SU-DHL-6 (cell line): ENCODE measurements around the gene OR6B2.

ENCODE experiments used
- H2AFZ ChIP-seq: fragments of 200-600 bp; sonication (generic); 2 replicates; pipeline ENCODE4 v1.6.1; 2014; ENCODE audit warnings: low read depth, mild to moderate bottlenecking, moderate library complexity, mixed read lengths, antibody characterized with exemption, low read length; ENCODE audit not compliant: severe bottlenecking
- H3F3A ChIP-seq: fragments of 200-600 bp; shearing (Covaris generic); 2 replicates; pipeline ENCODE4 v1.6.0; 2016; ENCODE audit warnings: antibody characterized with exemption, mild to moderate bottlenecking; ENCODE audit not compliant: insufficient read depth
- H3K27ac ChIP-seq: fragments of 200-600 bp; sonication (generic); 2 replicates; pipeline ENCODE4 v1.5.1; 2016; ENCODE audit warnings: low read depth, mild to moderate bottlenecking, low read length, moderate library complexity, mixed read lengths
- H3K27me3 ChIP-seq: fragments of 200-600 bp; sonication (generic), shearing (Covaris generic); 2 replicates; pipeline ENCODE4 v1.6.0; 2014; ENCODE audit warnings: mild to moderate bottlenecking, low read length
- H3K36me3 ChIP-seq: fragments of 200-600 bp; sonication (generic); 2 replicates; pipeline ENCODE4 v1.6.1; 2014; ENCODE audit warnings: mild to moderate bottlenecking, low read length, mixed read lengths
- H3K4me2 ChIP-seq: fragments of 300-600, 200-600 bp; shearing (Covaris generic), sonication (generic); 2 replicates; pipeline ENCODE4 v1.6.0; 2014; ENCODE audit warnings: low read length, low read depth, mild to moderate bottlenecking; ENCODE audit not compliant: poor library complexity, severe bottlenecking
- H3K4me3 ChIP-seq: fragments of 200-600 bp; sonication (generic); 2 replicates; pipeline ENCODE4 v1.5.1; 2014; ENCODE audit warnings: antibody characterized with exemption, low read length, mild to moderate bottlenecking, mixed read lengths; ENCODE audit not compliant: insufficient read depth, poor library complexity, severe bottlenecking
- H3K79me2 ChIP-seq: fragments of 200-600 bp; sonication (generic); 2 replicates; pipeline ENCODE4 v1.6.1; 2014; ENCODE audit warnings: mild to moderate bottlenecking, low read length, moderate library complexity; ENCODE audit not compliant: insufficient read depth
- H3K9ac ChIP-seq: fragments of 200-600 bp; sonication (generic); 2 replicates; pipeline ENCODE4 v1.7.0; 2014; ENCODE audit warnings: mild to moderate bottlenecking, low read length
- H3K9me2 ChIP-seq: fragments of 200-600 bp; sonication (generic); replicated peaks from 2 replicates; pipeline ENCODE4 v1.6.1; 2014; ENCODE audit warnings: low read length; ENCODE audit not compliant: insufficient read depth
- H3K9me3 ChIP-seq: fragments of 200-600 bp; sonication (generic); 2 replicates; pipeline ENCODE4 v1.6.1; 2014; ENCODE audit warnings: low read length, mixed read lengths; ENCODE audit not compliant: insufficient read depth
- H4K20me1 ChIP-seq: fragments of 200-600 bp; sonication (generic); 2 replicates; pipeline ENCODE4 v1.6.1; 2014; ENCODE audit warnings: low read depth, mild to moderate bottlenecking, antibody characterized with exemption, low read length, moderate library complexity, mixed read lengths
- EZH2phosphoT487 ChIP-seq: fragments of 200-600 bp; sonication (generic), shearing (Covaris generic); conservative IDR thresholded peaks from 2 replicates; pipeline ENCODE4 v1.6.1; 2018; ENCODE audit warnings: mild to moderate bottlenecking, antibody characterized with exemption, low read length, moderate library complexity, mixed read lengths
- TF ChIP-seq, protein P1 (sequence below): fragments of 200-600 bp; sonication (generic); IDR thresholded peaks from one replicate; pipeline ENCODE4 v1.5.1; 2017; ENCODE audit warnings: antibody characterized with exemption, mild to moderate bottlenecking, low read length, moderate library complexity; ENCODE audit not compliant: insufficient read depth, poor library complexity, severe bottlenecking

OR6B2 gene

DNA sequence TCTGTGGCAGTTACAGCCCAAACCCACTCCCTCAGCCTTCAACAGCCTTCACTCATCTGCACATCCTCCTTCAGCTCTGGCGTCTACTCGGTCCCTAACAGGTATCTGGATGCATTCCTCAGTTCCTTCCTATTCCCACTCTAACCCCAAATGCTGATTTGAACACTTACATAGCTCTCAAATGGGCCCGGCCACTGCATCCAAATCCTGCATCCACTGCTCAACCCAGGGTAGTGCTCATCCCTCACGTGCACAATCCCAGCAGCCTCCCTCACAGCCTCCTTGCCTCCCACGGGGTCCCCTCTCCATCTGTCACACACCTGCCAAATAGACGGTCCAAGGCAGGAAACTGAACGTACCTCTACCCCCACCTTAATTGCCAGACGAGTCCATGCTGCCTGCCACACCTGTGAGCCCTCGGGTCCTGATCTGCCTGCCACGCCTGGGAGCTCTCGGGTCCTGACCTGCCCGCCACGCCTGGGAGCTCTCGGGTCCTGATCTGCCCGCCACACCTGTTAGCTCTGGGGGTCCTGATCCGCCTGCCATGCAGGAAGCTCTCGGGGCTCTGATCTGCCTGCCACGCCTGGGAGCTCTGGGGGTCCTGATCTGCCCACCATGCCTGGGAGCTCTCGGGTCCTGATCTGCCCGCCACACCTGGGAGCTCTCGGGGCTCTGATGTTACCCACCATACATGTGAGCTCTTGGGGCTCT lies 13.2 kb upstream of the OR6B2 start:
- Histone ChIP-seq H3K4me2 (no peak overlapping the region), H3K36me3 (no peaks in the 10 kb centered on the region), H3K9me3 (no peaks in the 10 kb centered on the region), H3K4me3 (no peak overlapping the region), H4K20me1 (no peaks in the 10 kb centered on the region), H3K9me2 (no peaks in the 10 kb centered on the region), H3F3A (no peaks in the 10 kb centered on the region), H2AFZ (no peak overlapping the region), H3K9ac (no peak overlapping the region), H3K27ac (no peak overlapping the region), H3K79me2 (no peaks in the 10 kb centered on the region), H3K27me3 (no peaks in the 10 kb centered on the region)
- TF ChIP-seq, protein P1, sequence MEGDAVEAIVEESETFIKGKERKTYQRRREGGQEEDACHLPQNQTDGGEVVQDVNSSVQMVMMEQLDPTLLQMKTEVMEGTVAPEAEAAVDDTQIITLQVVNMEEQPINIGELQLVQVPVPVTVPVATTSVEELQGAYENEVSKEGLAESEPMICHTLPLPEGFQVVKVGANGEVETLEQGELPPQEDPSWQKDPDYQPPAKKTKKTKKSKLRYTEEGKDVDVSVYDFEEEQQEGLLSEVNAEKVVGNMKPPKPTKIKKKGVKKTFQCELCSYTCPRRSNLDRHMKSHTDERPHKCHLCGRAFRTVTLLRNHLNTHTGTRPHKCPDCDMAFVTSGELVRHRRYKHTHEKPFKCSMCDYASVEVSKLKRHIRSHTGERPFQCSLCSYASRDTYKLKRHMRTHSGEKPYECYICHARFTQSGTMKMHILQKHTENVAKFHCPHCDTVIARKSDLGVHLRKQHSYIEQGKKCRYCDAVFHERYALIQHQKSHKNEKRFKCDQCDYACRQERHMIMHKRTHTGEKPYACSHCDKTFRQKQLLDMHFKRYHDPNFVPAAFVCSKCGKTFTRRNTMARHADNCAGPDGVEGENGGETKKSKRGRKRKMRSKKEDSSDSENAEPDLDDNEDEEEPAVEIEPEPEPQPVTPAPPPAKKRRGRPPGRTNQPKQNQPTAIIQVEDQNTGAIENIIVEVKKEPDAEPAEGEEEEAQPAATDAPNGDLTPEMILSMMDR = no peak
- TF ChIP-seq EZH2phosphoT487 = no peak

DNA sequence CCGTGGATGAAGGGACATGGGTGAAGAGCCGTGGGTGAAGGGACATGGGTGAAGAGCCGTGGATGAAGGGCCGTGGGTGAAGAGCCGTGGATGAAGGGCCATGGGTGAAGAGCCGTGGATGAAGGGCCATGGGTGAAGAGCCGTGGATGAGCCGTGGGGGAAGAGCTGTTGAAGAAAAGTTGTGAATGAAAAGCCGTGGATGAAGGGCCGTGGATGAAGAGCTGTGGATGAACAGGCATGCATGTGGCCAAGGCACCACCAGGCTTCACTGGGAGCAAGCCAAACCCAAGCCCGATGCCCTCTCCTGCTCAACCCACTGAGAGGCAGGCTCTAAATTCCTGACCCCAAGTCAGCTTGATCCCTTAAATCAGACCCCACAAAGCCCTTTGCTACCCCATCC lies 12.5 kb upstream of the OR6B2 start:
- H4K20me1 ChIP-seq = no peaks in the 10 kb centered on the region
- no peaks in the 10 kb centered on the region for H3K79me2 ChIP-seq
- no peaks in the 10 kb centered on the region for H3K9me2 ChIP-seq
- H3K27ac ChIP-seq = no peak overlapping the region
- H3K9ac ChIP-seq = no peak overlapping the region
- H3K4me3 ChIP-seq = no peak overlapping the region
- H3K27me3 ChIP-seq = no peaks in the 10 kb centered on the region
- H3K9me3 ChIP-seq = no peaks in the 10 kb centered on the region
- H3K4me2 ChIP-seq = no peak overlapping the region
- no peak overlapping the region for H2AFZ ChIP-seq
- TF ChIP-seq, protein P1 = no peak
- TF ChIP-seq EZH2phosphoT487 = no peak
- H3F3A ChIP-seq = no peaks in the 10 kb centered on the region
- no peaks in the 10 kb centered on the region for H3K36me3 ChIP-seq

DNA sequence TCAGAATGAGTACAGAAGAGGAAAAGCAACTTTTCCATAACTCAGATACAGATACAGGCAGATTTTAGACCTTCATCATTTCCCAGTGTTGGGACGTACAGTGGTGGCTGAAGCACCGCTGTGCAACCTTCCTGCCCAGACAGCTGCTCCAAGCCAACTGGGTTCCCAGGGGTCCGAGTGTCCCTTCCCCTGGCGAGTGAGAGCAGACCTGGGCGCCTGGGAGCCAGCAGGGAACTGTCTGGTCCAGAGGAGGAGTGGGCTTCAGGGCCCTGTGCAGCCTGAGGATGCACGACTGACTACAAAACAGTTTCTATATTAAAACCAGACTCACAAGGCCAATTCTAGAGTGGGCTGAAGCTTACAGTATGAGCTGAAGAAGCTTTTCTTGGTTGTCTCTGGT lies 11.1 kb upstream of the OR6B2 start:
- Histone ChIP-seq H3K36me3 (no peaks in the 10 kb centered on the region), H3K9ac (no peak overlapping the region), H3K9me3 (no peaks in the 10 kb centered on the region), H3K79me2 (no peaks in the 10 kb centered on the region), H3K9me2 (no peaks in the 10 kb centered on the region), H3F3A (no peaks in the 10 kb centered on the region), H3K4me3 (no peak overlapping the region), H2AFZ (no peak overlapping the region), H3K4me2 (no peak overlapping the region), H3K27me3 (no peaks in the 10 kb centered on the region), H3K27ac (no peak overlapping the region), H4K20me1 (no peaks in the 10 kb centered on the region)
- no peak for TF ChIP-seq EZH2phosphoT487
- TF ChIP-seq, protein P1 = no peak
